OCI-LY1 (cell line): Measurements from ENCODE around the gene PLEKHH2.

Experiments
- H2AFZ ChIP-seq: fragments of 200-600 bp; sonication (generic), shearing (Covaris generic); 2 replicates; pipeline ENCODE4 v1.6.0; 2014; ENCODE audit warnings: antibody characterized with exemption, mild to moderate bottlenecking, low read length
- H3F3A ChIP-seq: fragments of 200-600 bp; sonication (generic), shearing (Covaris generic); 2 replicates; pipeline ENCODE4 v1.6.0; 2014; ENCODE audit warnings: mild to moderate bottlenecking, antibody characterized with exemption, low read length, moderate library complexity; ENCODE audit not compliant: insufficient read depth
- H3K27ac ChIP-seq: fragments of 200-600 bp; sonication (generic); 2 replicates; pipeline ENCODE4 v1.5.1; 2014; ENCODE audit warnings: low read length, mixed run types, mild to moderate bottlenecking, low read depth; ENCODE audit not compliant: poor library complexity, severe bottlenecking
- H3K27me3 ChIP-seq: fragments of 200-600 bp; sonication (generic); 2 replicates; pipeline ENCODE4 v1.6.0; 2014; ENCODE audit warnings: antibody characterized with exemption, mild to moderate bottlenecking, low read length, moderate library complexity; ENCODE audit not compliant: insufficient read depth
- H3K36me3 ChIP-seq: fragments of 200-600 bp; sonication (generic); 2 replicates; pipeline ENCODE4 v1.6.1; 2014; ENCODE audit warnings: mild to moderate bottlenecking, antibody characterized with exemption, low read length, moderate library complexity, mixed read lengths; ENCODE audit not compliant: insufficient read depth
- H3K4me1 ChIP-seq: fragments of 200-600 bp; sonication (generic); 2 replicates; pipeline ENCODE4 v1.5.1; 2014; ENCODE audit warnings: mild to moderate bottlenecking, low read length, moderate library complexity; ENCODE audit not compliant: insufficient read depth, severe bottlenecking
- H3K4me2 ChIP-seq: fragments of 200-600 bp; sonication (generic), shearing (Covaris generic); 2 replicates; pipeline ENCODE4 v1.6.1; 2014; ENCODE audit warnings: low read length
- H3K4me3 ChIP-seq: fragments of 200-600 bp; sonication (generic); 2 replicates; pipeline ENCODE4 v1.5.1; 2014; ENCODE audit warnings: low read length, low read depth, mild to moderate bottlenecking, mixed read lengths; ENCODE audit not compliant: poor library complexity, severe bottlenecking
- H3K79me2 ChIP-seq: fragments of 200-600 bp; shearing (Covaris generic); 2 replicates; pipeline ENCODE4 v1.6.1; 2016; ENCODE audit warnings: mixed run types, low read length, mixed read lengths; ENCODE audit not compliant: insufficient read depth
- H3K9ac ChIP-seq: fragments of 200-600 bp; sonication (generic), shearing (Covaris generic); 2 replicates; pipeline ENCODE4 v1.6.1; 2014; ENCODE audit warnings: mild to moderate bottlenecking, low read length, mixed read lengths
- H3K9me2 ChIP-seq: fragments of 200-600 bp; sonication (generic), shearing (Covaris generic); 2 replicates; pipeline ENCODE4 v1.6.1; 2014; ENCODE audit warnings: low read depth, mild to moderate bottlenecking, low read length, mixed read lengths
- H3K9me3 ChIP-seq: fragments of 200-600 bp; shearing (Covaris generic); 2 replicates; pipeline ENCODE4 v1.6.1; 2014; ENCODE audit warnings: low read length, mixed read lengths
- H4K20me1 ChIP-seq: fragments of 200-600 bp; sonication (generic), shearing (Covaris generic); 2 replicates; pipeline ENCODE4 v1.6.0; 2016; ENCODE audit warnings: mild to moderate bottlenecking, low read length; ENCODE audit not compliant: insufficient read depth
- EZH2 ChIP-seq: fragments of 200-600 bp; sonication (generic), shearing (Covaris generic); IDR thresholded peaks from 2 replicates; pipeline ENCODE4 v1.8.0; 2017; ENCODE audit warnings: borderline replicate concordance, mixed run types, mild to moderate bottlenecking, antibody characterized with exemption, low read length, moderate library complexity, mixed read lengths
- TF ChIP-seq, protein P1 (sequence below): fragments of 200-600 bp; sonication (generic), shearing (Covaris generic); IDR thresholded peaks from 2 replicates; pipeline ENCODE4 v1.5.1; 2017; ENCODE audit warnings: mild to moderate bottlenecking, antibody characterized with exemption, low read length, moderate library complexity, mixed read lengths

Gene PLEKHH2

DNA sequence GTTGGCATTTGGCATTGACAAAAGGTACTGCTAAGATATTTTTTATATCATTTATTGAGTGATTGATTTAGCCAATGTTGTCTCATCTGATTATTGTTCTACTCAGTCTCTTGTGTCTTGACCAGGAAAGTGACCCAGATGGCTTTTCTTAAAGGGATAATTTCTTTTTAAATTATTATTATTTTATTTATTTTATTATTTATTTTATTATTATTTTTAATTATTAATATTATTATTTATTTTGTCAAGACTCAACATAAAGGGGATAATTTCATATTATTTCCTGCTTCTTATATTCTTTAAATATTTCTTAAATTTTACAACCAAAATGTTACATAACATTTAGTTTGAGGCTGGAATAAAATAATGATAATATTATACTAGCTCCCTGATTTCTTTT lies 163.8 kb downstream of the PLEKHH2 start:
- no peak overlapping the region for H3K9ac ChIP-seq
- no peak overlapping the region for H3K4me3 ChIP-seq
- no peaks in the 10 kb centered on the region for H3K9me2 ChIP-seq
- H3K4me2 ChIP-seq, result no peak overlapping the region
- TF ChIP-seq, protein P1, sequence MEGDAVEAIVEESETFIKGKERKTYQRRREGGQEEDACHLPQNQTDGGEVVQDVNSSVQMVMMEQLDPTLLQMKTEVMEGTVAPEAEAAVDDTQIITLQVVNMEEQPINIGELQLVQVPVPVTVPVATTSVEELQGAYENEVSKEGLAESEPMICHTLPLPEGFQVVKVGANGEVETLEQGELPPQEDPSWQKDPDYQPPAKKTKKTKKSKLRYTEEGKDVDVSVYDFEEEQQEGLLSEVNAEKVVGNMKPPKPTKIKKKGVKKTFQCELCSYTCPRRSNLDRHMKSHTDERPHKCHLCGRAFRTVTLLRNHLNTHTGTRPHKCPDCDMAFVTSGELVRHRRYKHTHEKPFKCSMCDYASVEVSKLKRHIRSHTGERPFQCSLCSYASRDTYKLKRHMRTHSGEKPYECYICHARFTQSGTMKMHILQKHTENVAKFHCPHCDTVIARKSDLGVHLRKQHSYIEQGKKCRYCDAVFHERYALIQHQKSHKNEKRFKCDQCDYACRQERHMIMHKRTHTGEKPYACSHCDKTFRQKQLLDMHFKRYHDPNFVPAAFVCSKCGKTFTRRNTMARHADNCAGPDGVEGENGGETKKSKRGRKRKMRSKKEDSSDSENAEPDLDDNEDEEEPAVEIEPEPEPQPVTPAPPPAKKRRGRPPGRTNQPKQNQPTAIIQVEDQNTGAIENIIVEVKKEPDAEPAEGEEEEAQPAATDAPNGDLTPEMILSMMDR, result no peak
- TF ChIP-seq EZH2, result no peak
- H3K4me1 ChIP-seq, result no peaks in the 10 kb centered on the region
- no peaks in the 10 kb centered on the region for H4K20me1 ChIP-seq
- H3K27ac ChIP-seq, result no peak overlapping the region
- H2AFZ ChIP-seq, result no peak overlapping the region
- H3K79me2 ChIP-seq, result no peaks in the 10 kb centered on the region
- H3K9me3 ChIP-seq, result no peaks in the 10 kb centered on the region
- H3K36me3 ChIP-seq, result no peaks in the 10 kb centered on the region
- H3F3A ChIP-seq, result no peaks in the 10 kb centered on the region
- no peaks in the 10 kb centered on the region for H3K27me3 ChIP-seq

DNA sequence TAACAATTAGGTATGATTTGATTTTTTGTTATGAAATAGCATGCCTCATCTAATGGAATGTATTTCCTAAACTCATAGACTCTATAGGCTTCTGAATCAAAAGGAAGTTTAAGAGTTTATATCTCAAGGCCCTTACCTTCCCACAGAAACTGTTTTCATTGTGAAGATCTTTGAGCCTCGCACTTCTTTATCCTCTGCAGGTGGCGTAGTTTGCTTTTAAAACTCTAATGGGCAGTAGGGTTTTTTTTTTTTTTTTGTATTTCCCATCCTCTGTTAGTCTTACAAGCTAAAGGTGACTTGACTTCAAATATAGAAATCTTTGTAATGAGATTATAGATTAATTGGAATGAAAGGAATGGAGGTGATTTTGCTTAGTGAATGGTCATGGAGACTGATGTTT lies 165.1 kb downstream of the PLEKHH2 start:
- TF ChIP-seq EZH2, result no peak
- TF ChIP-seq, protein P1, result no peak
- Histone ChIP-seq H3K9me3 (no peaks in the 10 kb centered on the region), H3K4me2 (no peak overlapping the region), H3K79me2 (no peaks in the 10 kb centered on the region), H3K9ac (no peak overlapping the region), H3F3A (no peaks in the 10 kb centered on the region), H3K27ac (no peak overlapping the region), H3K4me3 (no peak overlapping the region), H3K36me3 (no peaks in the 10 kb centered on the region), H4K20me1 (no peaks in the 10 kb centered on the region), H2AFZ (no peak overlapping the region), H3K9me2 (no peaks in the 10 kb centered on the region), H3K27me3 (no peaks in the 10 kb centered on the region), H3K4me1 (no peaks in the 10 kb centered on the region)

DNA sequence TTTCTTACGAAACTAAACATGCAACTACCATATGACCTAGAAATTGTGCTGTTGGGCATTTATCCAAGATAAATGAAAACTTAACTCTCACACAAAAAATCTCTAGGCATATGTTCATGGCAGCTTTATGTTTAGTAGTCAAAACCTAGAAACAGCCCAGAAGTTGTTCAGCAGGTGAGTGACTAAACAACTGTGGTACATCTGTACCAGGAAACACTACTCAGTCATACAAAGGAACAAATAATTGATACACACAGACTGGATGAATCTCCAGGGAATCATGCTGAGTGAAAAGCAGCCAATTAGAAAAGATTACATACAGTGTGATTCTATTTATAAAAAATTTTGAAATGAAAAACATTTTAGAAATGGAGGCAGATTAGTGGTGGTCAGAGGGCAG lies 166.1 kb downstream of the PLEKHH2 start:
- no peaks in the 10 kb centered on the region for H3K9me2 ChIP-seq
- H3K9ac ChIP-seq, result no peak overlapping the region
- no peaks in the 10 kb centered on the region for H3F3A ChIP-seq
- H3K79me2 ChIP-seq, result no peaks in the 10 kb centered on the region
- no peaks in the 10 kb centered on the region for H4K20me1 ChIP-seq
- no peak overlapping the region for H3K27ac ChIP-seq
- no peak overlapping the region for H3K4me3 ChIP-seq
- H3K9me3 ChIP-seq, result no peaks in the 10 kb centered on the region
- TF ChIP-seq, protein P1, result no peak
- no peak for TF ChIP-seq EZH2
- no peak overlapping the region for H3K4me2 ChIP-seq
- H3K27me3 ChIP-seq, result no peaks in the 10 kb centered on the region
- H3K4me1 ChIP-seq, result no peaks in the 10 kb centered on the region
- no peak overlapping the region for H2AFZ ChIP-seq
- H3K36me3 ChIP-seq, result no peaks in the 10 kb centered on the region
